Mesenchymal stem cell (in vitro differentiated cells and primary cell): ENCODE results near the gene FAM219A.
A peak's percentile ranks its signal among the peaks of the same experiment; 100 is the strongest.

Experiments used
- DNase-seq: peaks from one replicate; pipeline ENCODE4 v3.0.0-alpha.2; 2013
- H2AFZ ChIP-seq: one replicate; pipeline ENCODE4 v1.6.1; 2013; ENCODE audit warnings: low read depth, mild to moderate bottlenecking, control low read depth, inconsistent platforms, low read length, moderate library complexity
- H2AK5ac ChIP-seq: 2 replicates; pipeline ENCODE4 v1.6.1; 2013; ENCODE audit warnings: low read length, moderate library complexity, mild to moderate bottlenecking, inconsistent platforms; ENCODE audit not compliant: severe bottlenecking
- H2BK120ac ChIP-seq: one replicate; pipeline ENCODE4 v1.6.1; 2013; ENCODE audit warnings: low read depth, mild to moderate bottlenecking, inconsistent platforms, low read length, moderate library complexity
- H2BK12ac ChIP-seq, 2 experiments: one replicate each; pipeline ENCODE4 v1.6.1; 2013; ENCODE audit warnings: inconsistent platforms in 2 of 2, low read length in 2 of 2, mild to moderate bottlenecking in 2 of 2, moderate library complexity in 2 of 2, control low read depth in 1 of 2
- H2BK15ac ChIP-seq: one replicate; pipeline ENCODE4 v1.6.1; 2013; ENCODE audit warnings: mild to moderate bottlenecking, low read depth, inconsistent platforms; ENCODE audit not compliant: poor library complexity, severe bottlenecking
- H2BK5ac ChIP-seq: 2 replicates; pipeline ENCODE4 v1.6.1; 2013; ENCODE audit warnings: low read depth, mild to moderate bottlenecking, low read length, control low read depth, inconsistent platforms; ENCODE audit not compliant: poor library complexity, severe bottlenecking
- H3K14ac ChIP-seq, 2 experiments: one replicate each; pipeline ENCODE4 v1.6.1; 2013; ENCODE audit warnings: inconsistent platforms in 2 of 2, low read length in 2 of 2, control low read depth in 1 of 2, mild to moderate bottlenecking in 1 of 2, moderate library complexity in 1 of 2
- H3K18ac ChIP-seq, 2 experiments: one replicate each; pipeline ENCODE4 v1.6.1; 2013; ENCODE audit warnings: inconsistent platforms in 2 of 2, low read length in 2 of 2, control low read depth in 1 of 2, low read depth in 1 of 2, mild to moderate bottlenecking in 1 of 2
- H3K23ac ChIP-seq, 2 experiments: one replicate each; pipeline ENCODE4 v1.6.1; 2013; ENCODE audit warnings: inconsistent platforms in 2 of 2, low read length in 2 of 2, mild to moderate bottlenecking in 2 of 2, moderate library complexity in 2 of 2, control low read depth in 1 of 2
- H3K27ac ChIP-seq: 2 replicates; pipeline ENCODE4 v1.5.1; 2013; ENCODE audit warnings: mild to moderate bottlenecking, moderate library complexity, low read length, control low read depth, inconsistent platforms; ENCODE audit not compliant: poor library complexity, severe bottlenecking
- H3K27me3 ChIP-seq, 2 experiments: 2 replicates each; pipeline versions ENCODE4 v1.6.1 to v1.7.0; 2013; ENCODE audit warnings: low read length in 2 of 2, mild to moderate bottlenecking in 2 of 2, moderate library complexity in 2 of 2, control low read depth in 1 of 2, inconsistent platforms in 1 of 2; ENCODE audit not compliant: control insufficient read depth in 1 of 2, insufficient read depth in 1 of 2
- H3K36me3 ChIP-seq, 2 experiments: 2 replicates each; pipeline versions ENCODE4 v1.6.1 to v1.7.0; 2013; ENCODE audit warnings: low read length in 2 of 2, control low read depth in 1 of 2, inconsistent platforms in 1 of 2, low read depth in 1 of 2, mild to moderate bottlenecking in 1 of 2; ENCODE audit not compliant: insufficient read depth in 2 of 2, control insufficient read depth in 1 of 2
- H3K4ac ChIP-seq, 2 experiments: one replicate each; pipeline ENCODE4 v1.6.1; 2013; ENCODE audit warnings: inconsistent platforms in 2 of 2, low read length in 2 of 2, mild to moderate bottlenecking in 2 of 2, moderate library complexity in 2 of 2, control low read depth in 1 of 2, low read depth in 1 of 2
- H3K4me1 ChIP-seq: 2 replicates; pipeline ENCODE4 v1.6.1; 2013; ENCODE audit warnings: low read depth, low read length, control low read depth; ENCODE audit not compliant: control insufficient read depth, insufficient read depth
- H3K4me2 ChIP-seq: 2 replicates; pipeline ENCODE4 v1.6.1; 2013; ENCODE audit warnings: low read length, mild to moderate bottlenecking, inconsistent platforms; ENCODE audit not compliant: poor library complexity, severe bottlenecking
- H3K4me3 ChIP-seq, 2 experiments: 2 replicates each; pipeline versions ENCODE4 v1.5.1 to v1.7.0; 2013; ENCODE audit warnings: low read length in 2 of 2, mild to moderate bottlenecking in 2 of 2, control low read depth in 1 of 2, low read depth in 1 of 2; ENCODE audit not compliant: insufficient read depth in 1 of 2
- H3K79me1 ChIP-seq: replicated peaks from 2 replicates; pipeline ENCODE4 v1.6.1; 2013; ENCODE audit warnings: mild to moderate bottlenecking, control low read depth, low read length, inconsistent platforms; ENCODE audit not compliant: poor library complexity, severe bottlenecking
- H3K9ac ChIP-seq: 2 replicates; pipeline ENCODE4 v1.7.0; 2013; ENCODE audit warnings: mild to moderate bottlenecking, low read length, moderate library complexity
- H3K9me3 ChIP-seq: 2 replicates; pipeline ENCODE4 v1.7.0; 2013; ENCODE audit warnings: mild to moderate bottlenecking, low read length; ENCODE audit not compliant: control insufficient read depth
- H4K8ac ChIP-seq: one replicate; pipeline ENCODE4 v1.6.1; 2013; ENCODE audit warnings: inconsistent platforms, mild to moderate bottlenecking, low read length, moderate library complexity
- H4K91ac ChIP-seq: one replicate; pipeline ENCODE4 v1.6.1; 2013; ENCODE audit warnings: mild to moderate bottlenecking, low read length, inconsistent platforms
- WGBS: methylation state at CpG from one replicate; pipeline ENCODE4 v1.1.7; 2013; ENCODE audit warnings: mixed read lengths; 5-methylcytosine and 5-hydroxymethylcytosine counted together

Gene FAM219A

DNA sequence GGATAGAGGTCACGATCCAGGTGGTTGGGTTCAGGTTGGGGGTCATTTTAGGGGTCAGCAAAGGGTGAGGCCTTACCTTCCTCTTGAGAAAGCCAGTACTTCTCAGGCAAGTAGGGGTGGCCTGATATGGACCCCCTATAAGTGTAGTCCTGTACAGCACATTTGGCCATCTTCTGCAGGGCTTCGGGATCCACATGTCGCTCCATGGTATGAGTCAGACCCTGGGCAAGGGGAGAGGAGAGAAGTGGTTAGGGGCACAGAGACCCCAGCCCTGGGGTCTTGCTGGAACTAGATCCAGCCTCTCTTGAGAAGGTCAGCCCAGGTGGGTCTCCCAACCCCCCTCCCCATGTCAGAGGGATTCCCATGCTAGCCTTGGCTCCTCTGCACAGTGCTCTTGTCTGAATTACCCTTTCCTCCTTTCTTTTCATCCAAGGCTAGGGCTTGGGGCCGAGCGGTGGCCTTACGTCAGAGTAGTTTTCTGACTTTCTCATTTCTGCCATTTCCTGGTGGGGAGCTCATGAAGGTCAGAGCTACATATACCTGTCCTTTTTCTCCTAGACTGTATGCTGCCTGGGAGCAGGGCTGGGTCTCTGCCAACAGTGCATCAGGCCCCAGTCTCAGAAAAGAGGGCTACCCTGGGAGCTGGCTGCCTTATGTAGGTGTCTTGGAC, 72.7 kb downstream of the FAM219A start:
- Histone ChIP-seq H3K27ac (no peak overlapping the region), H3K79me1 (no peaks in the 10 kb centered on the region), H2BK5ac (no peak overlapping the region), H3K36me3 (no peaks in the 10 kb centered on the region), H4K91ac (no peak overlapping the region), H3K4me3 (no peak overlapping the region), H3K9ac (no peak overlapping the region), H2BK15ac (peak overlapping the region; percentile 20), H2AFZ (no peak overlapping the region), H3K23ac (no peak overlapping the region), H2BK120ac (no peak overlapping the region), H4K8ac (no peak overlapping the region), H2AK5ac (no peak overlapping the region), H3K14ac (no peak overlapping the region), H3K27me3 (peaks cover 0 to 49% of the 10 kb centered on the region in 2 experiments), H3K4me1 (peaks cover 7% of the 10 kb centered on the region), H2BK12ac (no peak overlapping the region), H3K4me2 (no peak overlapping the region), H3K18ac (no peak overlapping the region), H3K9me3 (no peaks in the 10 kb centered on the region), H3K4ac (no peak overlapping the region)
- DNase-seq: no peak
- 91% methylated on average over 4 of the region's 6 CpGs for WGBS

GRCh38 chr9:34384368-34385165, 73.8 kb downstream of the FAM219A start:
- WGBS: 83% methylated on average over 7 of the region's 7 CpGs
- no peak overlapping the region for H3K9ac ChIP-seq
- H2BK120ac ChIP-seq: no peak overlapping the region
- H3K4me1 ChIP-seq: peaks cover 17% of the 10 kb centered on the region
- peaks cover 0 to 49% of the 10 kb centered on the region in 2 experiments for H3K27me3 ChIP-seq
- H3K18ac ChIP-seq: no peak overlapping the region
- H2BK5ac ChIP-seq: no peak overlapping the region
- H2BK12ac ChIP-seq: no peak overlapping the region
- no peak overlapping the region for H2BK15ac ChIP-seq
- H3K79me1 ChIP-seq: no peaks in the 10 kb centered on the region
- H3K27ac ChIP-seq: no peak overlapping the region
- H3K9me3 ChIP-seq: no peaks in the 10 kb centered on the region
- no peak overlapping the region for H4K91ac ChIP-seq
- H3K23ac ChIP-seq: no peak overlapping the region
- H2AFZ ChIP-seq: no peak overlapping the region
- H4K8ac ChIP-seq: no peak overlapping the region
- H3K4ac ChIP-seq: no peak overlapping the region
- no peak overlapping the region for H3K4me3 ChIP-seq
- no peaks in the 10 kb centered on the region for H3K36me3 ChIP-seq
- no peak overlapping the region for H3K4me2 ChIP-seq
- DNase-seq: no peak
- H3K14ac ChIP-seq: no peak overlapping the region
- no peak overlapping the region for H2AK5ac ChIP-seq

DNA sequence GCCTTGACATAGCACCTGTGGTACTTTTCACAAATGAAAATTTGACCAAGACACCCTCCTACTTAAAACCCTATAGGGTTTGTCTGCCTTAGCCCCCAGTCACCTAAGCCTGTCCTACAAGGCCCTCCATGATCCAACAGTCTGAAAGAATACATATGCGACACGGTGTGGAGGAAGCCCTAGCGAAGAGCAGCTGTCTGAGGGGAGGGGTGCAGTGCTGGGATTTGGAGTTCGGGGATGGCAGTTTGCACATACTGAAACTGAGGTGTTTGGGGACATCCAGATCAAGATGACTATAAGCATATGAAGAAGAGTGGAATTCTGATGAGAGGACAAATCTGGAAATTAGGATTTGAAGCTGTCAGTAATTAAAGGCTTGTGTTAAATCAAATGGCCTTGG, 74.5 kb downstream of the FAM219A start:
- H3K9me3 ChIP-seq: no peaks in the 10 kb centered on the region
- H3K36me3 ChIP-seq: no peaks in the 10 kb centered on the region
- H3K4me3 ChIP-seq: no peak overlapping the region
- DNase-seq: no peak
- H3K4ac ChIP-seq: no peak overlapping the region
- no peak overlapping the region for H2AFZ ChIP-seq
- no peak overlapping the region for H3K27ac ChIP-seq
- no peak overlapping the region for H3K9ac ChIP-seq
- H3K14ac ChIP-seq: no peak overlapping the region
- H3K4me2 ChIP-seq: no peak overlapping the region
- H3K23ac ChIP-seq: no peak overlapping the region
- H4K8ac ChIP-seq: no peak overlapping the region
- H3K27me3 ChIP-seq: peaks cover 0 to 49% of the 10 kb centered on the region in 2 experiments
- no peak overlapping the region for H2AK5ac ChIP-seq
- 88% methylated on average over 4 of the region's 4 CpGs for WGBS
- no peak overlapping the region for H2BK5ac ChIP-seq
- no peak overlapping the region for H2BK12ac ChIP-seq
- no peak overlapping the region for H2BK15ac ChIP-seq
- no peak overlapping the region for H2BK120ac ChIP-seq
- H3K79me1 ChIP-seq: no peaks in the 10 kb centered on the region
- no peak overlapping the region for H4K91ac ChIP-seq
- H3K4me1 ChIP-seq: peaks cover 19% of the 10 kb centered on the region
- no peak overlapping the region for H3K18ac ChIP-seq

DNA sequence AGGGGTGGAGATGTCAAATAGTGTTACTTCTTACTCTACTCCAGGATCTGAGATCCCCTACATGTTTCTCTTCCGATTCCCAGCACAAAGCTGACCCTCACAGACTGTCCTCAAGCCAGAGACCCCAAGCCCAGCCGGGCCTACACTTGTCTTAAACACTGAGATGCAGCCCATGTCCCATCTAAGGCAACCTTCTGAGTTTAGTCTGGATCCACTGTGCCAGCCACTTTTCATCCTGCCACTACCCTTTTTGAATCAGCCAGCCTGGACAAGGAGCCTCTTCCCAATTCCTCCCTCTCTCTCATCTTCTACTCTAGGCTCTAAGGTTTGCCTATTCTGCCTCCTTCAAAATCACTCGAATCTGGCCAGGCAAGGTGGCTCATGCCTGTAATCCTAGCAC, 75.5 kb downstream of the FAM219A start:
- H3K18ac ChIP-seq: no peak overlapping the region
- no peak overlapping the region for H4K91ac ChIP-seq
- no peak overlapping the region for H3K14ac ChIP-seq
- H4K8ac ChIP-seq: no peak overlapping the region
- H2AFZ ChIP-seq: no peak overlapping the region
- H3K79me1 ChIP-seq: no peaks in the 10 kb centered on the region
- H3K27me3 ChIP-seq: peaks cover 3 to 49% of the 10 kb centered on the region in 2 experiments
- no peak overlapping the region for H3K4me2 ChIP-seq
- no peaks in the 10 kb centered on the region for H3K9me3 ChIP-seq
- no peak overlapping the region for H3K4me3 ChIP-seq
- no peak overlapping the region for H3K4ac ChIP-seq
- H2BK12ac ChIP-seq: no peak overlapping the region
- no peak for DNase-seq
- H3K9ac ChIP-seq: no peak overlapping the region
- no peak overlapping the region for H3K23ac ChIP-seq
- no peak overlapping the region for H2BK5ac ChIP-seq
- no peak overlapping the region for H2BK120ac ChIP-seq
- no peak overlapping the region for H2AK5ac ChIP-seq
- no peak overlapping the region for H2BK15ac ChIP-seq
- H3K4me1 ChIP-seq: peaks cover 19% of the 10 kb centered on the region
- WGBS: 80% methylated on average over 3 of the region's 3 CpGs
- no peak overlapping the region for H3K27ac ChIP-seq
- H3K36me3 ChIP-seq: no peaks in the 10 kb centered on the region
